Adipose tissue (tissue), 3 donors: Measurements from ENCODE around the gene CMTM7. TPM values are rescaled to one million over a fixed set of nuclear protein-coding genes. Genes with fewer than 3 reads are reported as not detected.
A peak's percentile ranks its signal among the peaks of the same experiment; 100 is the strongest.

Experiments used
- H3K27ac ChIP-seq: one replicate; pipeline ENCODE4 v1.5.1; 2013; ENCODE audit warnings: low read depth, low read length
- WGBS, 3 donors: extraction: QIAGEN DNeasy Blood & Tissue Kit; methylation state at CpG; one replicate each; pipeline ENCODE4 v1.1.7; 2013; 5-methylcytosine and 5-hydroxymethylcytosine counted together
- polyA plus RNA-seq, 3 donors: library from polyadenylated mRNA; stranded (reverse); fragments of 200-250 nt; gene quantifications; one replicate each; pipeline ENCODE4 v1.2.3, GENCODE V29; 2013
- donor health status: healthy with polysubstance abuse.
- donor health status: Bipolar disorder and iron deficiency.
- donor health status: healthy.

Gene CMTM7
- polyA plus RNA-seq, 3 donors: 8.7 to 19.2 (median 14.7) TPM

- 55 to 81% (median 62%) methylated on average over 3 of the region's 3 CpGs for WGBS, 3 donors
- no peak overlapping the region for H3K27ac ChIP-seq
Observed at GRCh38 chr3:32493437-32494414, 102.1 kb downstream of the CMTM7 start.

DNA sequence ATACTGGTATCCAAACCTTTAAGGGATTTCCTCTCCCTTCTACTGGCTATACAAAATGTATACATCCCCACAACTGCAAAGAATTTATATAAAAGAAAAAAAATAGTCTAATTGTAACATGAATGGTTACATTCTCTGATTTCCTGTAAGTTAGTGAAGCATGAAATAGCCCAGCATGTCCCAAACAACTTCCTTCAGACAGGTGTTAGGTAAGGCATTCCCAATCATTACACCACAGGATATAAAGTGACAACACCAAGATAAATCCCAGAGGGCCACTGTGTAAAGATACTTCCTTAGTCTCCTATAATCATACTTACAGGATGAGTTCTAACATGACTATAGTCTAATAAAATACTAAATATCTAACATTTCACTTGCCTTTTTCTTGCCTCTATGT is 103.4 kb downstream of the CMTM7 start:
- H3K27ac ChIP-seq: no peak overlapping the region

DNA sequence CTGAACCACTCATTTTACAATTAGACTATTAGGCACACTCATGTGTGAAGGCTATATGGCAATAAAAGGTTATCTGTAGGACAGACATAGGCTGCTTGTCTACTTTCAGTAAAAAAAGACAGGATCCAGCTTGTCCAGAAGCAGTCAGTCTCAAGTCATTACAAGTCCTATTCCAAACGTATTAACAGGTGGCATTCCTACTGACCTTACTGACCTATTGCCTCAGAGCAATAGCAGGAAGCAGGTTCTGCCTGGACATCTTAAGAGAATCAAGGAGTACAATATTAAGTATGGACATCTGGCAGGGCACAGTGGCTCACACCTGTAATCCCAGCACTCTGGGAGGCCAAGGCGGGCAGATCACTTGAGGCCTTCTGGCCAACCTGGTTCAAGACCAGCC is 104.0 kb downstream of the CMTM7 start:
- no peak overlapping the region for H3K27ac ChIP-seq
- 78 to 88% (median 84%) methylated on average over 2 of the region's 2 CpGs for WGBS, 3 donors

DNA sequence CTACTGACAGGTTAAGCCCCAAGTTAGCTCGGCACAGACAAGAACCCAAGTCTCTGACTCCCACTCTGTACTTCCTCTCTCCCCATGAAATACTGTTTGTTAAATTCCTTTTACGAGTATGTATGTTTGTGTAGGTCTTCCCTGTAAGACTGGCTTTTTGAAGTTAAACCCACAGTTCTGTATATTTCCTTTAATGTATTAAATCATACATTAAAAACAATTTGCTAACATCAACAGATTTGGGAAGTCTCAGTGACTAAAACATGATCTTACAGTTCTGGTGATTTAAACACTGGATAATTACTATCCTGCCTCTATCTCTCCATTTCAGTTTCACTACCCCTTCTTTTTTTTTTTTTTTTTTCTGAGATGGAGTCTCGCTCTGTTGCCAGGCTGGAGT is 106.6 kb downstream of the CMTM7 start:
- 81 to 94% (median 87%) methylated on average over 3 of the region's 3 CpGs for WGBS, 3 donors
- no peak overlapping the region for H3K27ac ChIP-seq

DNA sequence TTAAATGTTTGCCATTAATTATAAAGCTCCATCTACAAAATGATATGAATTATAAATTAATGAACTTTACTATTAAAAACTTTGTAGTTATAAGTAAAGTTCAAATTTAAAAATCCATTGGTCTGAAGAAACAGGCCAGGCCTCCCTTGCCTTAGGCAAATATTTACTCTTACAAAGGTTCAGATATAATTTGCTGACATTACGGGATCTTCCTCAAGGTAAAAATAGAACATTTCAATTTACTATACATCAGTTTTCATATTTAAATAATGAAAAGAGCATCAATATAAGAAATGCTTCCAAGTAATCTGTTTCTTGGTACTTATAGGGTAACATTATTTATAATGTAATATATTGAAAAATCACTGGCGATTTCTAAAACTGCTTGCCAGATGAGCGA is 107.3 kb downstream of the CMTM7 start:
- no peak overlapping the region for H3K27ac ChIP-seq
- 74 to 96% (median 95%) methylated on average over 3 of the region's 3 CpGs for WGBS, 3 donors

DNA sequence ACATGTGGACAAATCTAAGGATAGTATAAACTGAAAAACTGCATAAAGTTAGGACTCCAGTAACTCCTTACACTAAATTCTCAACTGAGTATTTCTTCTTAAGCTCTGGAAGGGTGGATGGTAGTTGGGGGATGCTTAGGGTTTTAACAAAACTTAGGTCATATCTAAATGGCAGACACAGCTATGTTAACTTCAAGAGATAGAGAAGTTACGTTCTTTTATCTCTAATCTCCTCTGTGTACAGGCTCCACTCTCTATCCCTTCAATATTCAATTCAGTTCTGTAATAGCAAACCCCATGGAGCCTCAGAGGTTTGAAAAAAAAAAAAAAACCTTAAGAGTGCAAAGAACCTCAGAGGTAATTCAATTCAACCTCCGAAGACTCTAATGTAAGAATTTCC is 107.9 kb downstream of the CMTM7 start:
- H3K27ac ChIP-seq: no peak overlapping the region
- 83 to 95% (median 92%) methylated on average over 2 of the region's 2 CpGs for WGBS, 3 donors

GRCh38 chr3:32500231-32500630 is 108.6 kb downstream of the CMTM7 start:
- no peak overlapping the region for H3K27ac ChIP-seq
- 66 to 80% (median 77%) methylated on average over 2 of the region's 2 CpGs for WGBS, 3 donors

DNA sequence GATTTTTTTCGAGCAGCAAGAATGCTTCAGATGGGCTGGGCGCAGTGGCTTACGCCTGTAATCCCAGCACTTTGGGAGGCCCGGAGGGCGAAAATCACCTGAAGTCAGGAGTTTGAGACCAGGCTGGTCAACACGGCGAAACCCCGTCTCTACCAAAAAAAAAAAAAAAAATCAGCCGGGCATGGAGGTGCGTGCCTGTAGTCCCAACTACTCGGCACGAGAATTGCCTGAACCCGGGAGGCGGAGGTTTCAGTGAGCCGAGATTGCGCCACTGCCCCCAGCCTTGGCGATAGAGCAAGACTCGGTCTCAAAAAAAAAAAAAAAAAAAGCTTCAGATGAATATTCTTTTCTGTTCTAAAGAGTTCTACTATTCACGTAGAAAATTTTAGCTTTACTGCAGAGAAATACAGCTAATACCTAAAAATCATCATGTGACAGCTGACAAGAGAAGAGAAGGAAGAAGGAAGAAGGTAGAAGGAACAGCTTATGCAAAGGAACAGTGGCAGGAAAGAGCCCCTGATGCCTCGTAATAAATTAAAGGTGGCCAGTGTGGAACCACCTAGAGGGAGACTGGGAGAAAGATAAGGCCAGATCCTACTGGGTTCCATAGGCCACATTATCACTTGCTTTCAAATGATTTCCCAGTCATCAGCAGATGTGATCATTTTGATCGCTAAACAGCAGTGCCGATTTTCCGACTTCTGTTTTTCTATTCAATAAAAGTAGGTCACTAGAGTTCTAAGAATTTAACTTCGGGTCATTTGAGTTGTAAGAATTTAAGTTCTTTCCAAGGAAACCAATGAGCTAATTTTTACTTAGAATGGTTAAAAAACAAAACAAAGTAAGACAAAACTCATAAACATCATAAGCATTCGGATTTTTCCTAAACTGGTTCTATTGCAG is 109.5 kb downstream of the CMTM7 start:
- no peak overlapping the region for H3K27ac ChIP-seq
- 63 to 77% (median 65%) methylated on average over 24 to 25 of the region's 25 CpGs for WGBS, 3 donors

GRCh38 chr3:32501783-32502117 is 110.1 kb downstream of the CMTM7 start:
- 8 to 15% (median 8%) methylated on average over 4 of the region's 4 CpGs for WGBS, 3 donors
- H3K27ac ChIP-seq: peak overlapping the region; percentile 97

DNA sequence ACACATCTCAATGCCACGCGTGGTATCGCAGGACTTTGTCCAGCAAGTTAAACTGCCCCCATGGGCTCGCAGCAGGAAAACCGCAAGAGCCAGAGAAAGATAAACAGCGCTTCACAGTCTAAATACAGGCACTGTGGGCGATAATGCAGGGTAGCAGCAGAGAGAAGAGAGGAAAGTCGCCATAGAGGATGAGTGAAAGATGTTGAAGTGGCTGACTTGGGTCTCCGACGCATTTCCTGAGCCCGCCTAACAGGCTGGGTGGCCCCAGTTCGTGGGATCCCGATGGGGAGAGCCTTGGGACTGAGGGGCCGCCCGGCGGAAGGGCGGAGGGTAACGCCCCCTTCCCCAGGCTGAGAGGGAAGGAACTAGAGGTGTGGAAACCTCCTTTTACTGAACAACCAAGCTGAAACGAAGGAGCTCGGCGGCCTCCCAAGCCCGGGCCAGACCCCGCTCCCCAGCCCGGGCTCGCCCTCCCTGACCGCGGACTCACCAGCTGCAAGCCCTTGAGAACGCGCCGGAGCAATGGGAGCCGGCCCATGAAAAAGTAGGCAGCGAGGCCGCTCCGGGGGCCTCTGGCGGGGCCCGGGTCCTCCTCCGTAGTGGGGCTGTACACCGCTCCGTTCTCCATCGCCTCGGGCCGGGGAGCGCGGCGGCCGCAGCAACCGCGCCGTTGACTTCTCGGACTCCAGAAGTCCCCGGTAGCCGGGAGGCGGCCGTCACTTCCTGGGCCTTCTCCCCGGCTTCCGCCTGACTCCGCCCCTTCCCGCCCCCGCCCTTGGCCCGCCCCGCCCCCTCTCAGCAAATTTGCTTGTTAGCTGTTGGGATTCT is 110.7 kb downstream of the CMTM7 start, which contains the start of gene CMTM6:
Gene CMTM6, minus strand, starts transcription at position 735 of the 828 bp plus-strand sequence. Its CDS starts 107 bp downstream, at position 628.
- WGBS, 3 donors: 0% methylated on average over 43 to 61 of the region's 61 CpGs
- H3K27ac ChIP-seq: peak within 1 kb of the TSS; percentile 97

DNA sequence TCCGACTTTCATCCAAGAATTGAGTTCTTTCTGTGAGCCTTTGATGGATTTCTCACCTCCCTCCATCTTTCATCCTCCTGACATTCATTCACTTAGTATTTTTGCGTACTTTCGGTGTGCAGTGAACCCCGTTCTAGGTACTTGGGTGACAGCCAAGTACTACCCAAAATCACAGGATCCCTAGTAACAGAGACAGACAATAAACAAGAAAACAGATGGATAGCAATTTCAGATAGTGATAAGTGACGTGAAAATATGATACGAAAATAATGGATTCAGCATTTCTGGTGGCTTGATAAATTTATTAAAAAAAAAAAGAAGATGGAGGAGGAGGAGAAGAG is 111.3 kb downstream of the CMTM7 start:
- no peak overlapping the region for H3K27ac ChIP-seq
- 0 to 2% (median 1%) methylated on average over 6 of the region's 6 CpGs for WGBS, 3 donors

Other genes starting within 250 kb of the CMTM7 start
- 10 to 100 TPM in 2 of 3 donors, 1 to 10 TPM in 1; 7.5 to 23.4 (median 13.8) TPM for gene CMTM8, start 153.2 kb upstream of the CMTM7 start, polyA plus RNA-seq
- 10 to 100 TPM; 10.0 to 21.3 (median 19.0) TPM for gene CMTM6, start 111.0 kb downstream of the CMTM7 start, polyA plus RNA-seq
- 10 to 100 TPM in 2 of 3 donors, 1 to 10 TPM in 1; 9.5 to 21.7 (median 19.6) TPM for gene DYNC1LI1, start 179.0 kb downstream of the CMTM7 start, polyA plus RNA-seq